KBM-7 (cell line): ENCODE measurements around the gene LRIG1.

Experiments used
- DNase-seq: peaks from one replicate; pipeline ENCODE4 v3.0.0-alpha.2; 2015
- in situ Hi-C: fragments of 300-500 bp; cut with MboI; formaldehyde crosslinking; loops from 2 replicates; pipeline ENCODE4 v1.14.3; 2020; ENCODE audit warnings: low sequenced_read_pairs, low pct_unique_long_range_greater_than_20kb, mixed read lengths

The LRIG1 gene

DNA sequence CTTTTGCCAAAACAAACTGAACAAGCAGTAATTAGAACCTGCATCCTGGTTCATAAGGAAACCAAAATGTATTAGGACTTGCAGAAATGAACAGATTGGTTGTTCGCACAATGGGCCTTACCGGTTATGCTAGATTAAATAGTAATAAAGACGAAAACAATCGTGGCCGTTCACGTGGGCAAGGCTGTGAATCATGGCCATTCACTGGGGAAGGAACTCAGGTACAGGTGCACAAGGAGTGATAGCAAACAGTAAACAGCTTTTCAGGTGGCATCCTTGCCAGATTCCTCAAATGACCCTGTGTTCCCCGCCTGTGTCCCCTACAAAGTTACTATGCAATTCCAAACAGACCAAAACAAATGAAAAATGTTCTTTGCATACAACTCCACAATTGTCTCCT is 8.2 kb downstream of the LRIG1 start:
- no peak for DNase-seq
- in situ Hi-C loops = no loop called here

DNA sequence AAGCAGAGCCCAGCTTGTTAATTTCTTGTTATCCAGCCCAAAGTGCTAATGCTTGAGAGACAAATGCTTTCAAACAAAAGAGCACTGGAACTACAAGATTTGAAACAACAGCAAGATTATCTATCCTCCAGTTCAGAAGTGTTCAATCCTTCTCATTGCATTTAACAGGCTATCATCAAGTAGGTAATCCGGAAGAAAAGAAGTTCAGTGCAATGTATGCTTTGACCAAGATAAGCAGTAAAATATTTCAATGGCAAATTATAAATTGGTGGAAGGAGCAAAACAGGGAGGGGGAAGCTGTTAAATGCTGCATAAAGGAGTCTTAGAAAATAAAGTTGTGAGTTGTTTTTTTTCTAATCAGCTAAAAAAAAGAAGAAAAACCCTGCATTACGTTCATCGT is 8.8 kb downstream of the LRIG1 start:
- in situ Hi-C loops = no loop called here
- no peak for DNase-seq

DNA sequence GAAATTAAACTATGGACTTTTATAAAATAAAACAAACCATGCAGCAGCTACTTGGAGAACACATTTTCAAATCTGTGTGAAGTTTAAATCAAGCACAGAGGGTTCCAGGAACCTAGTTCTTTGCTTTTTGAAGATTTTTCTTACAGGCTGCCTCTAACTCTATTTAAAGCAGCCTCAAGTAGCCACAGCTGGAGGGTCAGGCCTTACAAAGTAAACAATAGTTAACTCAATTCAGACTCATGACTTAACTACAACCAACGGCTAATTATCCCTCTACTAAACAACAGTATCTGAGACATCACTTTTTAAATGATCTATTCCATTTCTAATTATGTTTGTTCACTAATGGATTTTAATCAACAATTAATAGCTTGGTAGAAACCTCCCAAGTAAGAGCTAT is 9.8 kb downstream of the LRIG1 start:
- in situ Hi-C loops = no loop called here
- no peak for DNase-seq

DNA sequence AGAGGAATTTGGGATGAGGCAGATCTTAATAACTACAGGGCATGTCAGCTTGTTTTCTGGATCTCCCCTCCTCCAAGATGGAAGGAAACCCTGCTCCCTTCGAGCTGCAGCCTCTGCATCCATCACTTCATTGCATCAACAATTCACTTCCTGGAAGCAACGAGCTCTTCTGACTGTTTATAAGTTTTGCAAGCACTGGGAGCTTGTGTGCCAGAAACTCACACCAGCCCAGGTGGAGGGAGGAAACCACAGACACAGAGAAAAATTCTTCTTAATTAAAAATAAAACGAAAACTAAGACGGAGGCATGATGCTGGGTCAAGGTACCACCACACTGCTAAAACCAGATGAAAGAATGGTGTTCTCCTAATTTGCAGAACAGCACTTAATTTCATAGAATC is 10.6 kb downstream of the LRIG1 start:
- DNase-seq = no peak
- in situ Hi-C loops = no loop called here

DNA sequence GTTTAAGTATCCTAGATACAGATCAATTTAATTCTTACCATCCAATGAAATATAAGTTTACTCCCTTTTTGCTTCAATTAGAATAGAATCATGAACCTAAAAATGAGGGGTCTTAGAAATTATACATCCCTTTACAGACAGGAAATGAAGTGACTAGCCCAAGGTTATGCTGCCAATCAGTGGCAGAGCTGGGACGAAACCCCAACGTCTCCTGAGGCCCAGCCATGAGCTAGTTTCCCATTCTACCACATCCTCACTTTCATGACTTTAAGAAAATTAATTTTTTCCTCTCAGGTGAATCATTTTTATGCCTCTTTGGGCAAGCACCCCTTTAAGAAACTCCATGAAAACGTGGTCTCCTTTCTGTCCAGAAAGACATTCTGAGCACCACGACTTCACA is 11.2 kb downstream of the LRIG1 start:
- in situ Hi-C loops = no loop called here
- DNase-seq = no peak

DNA sequence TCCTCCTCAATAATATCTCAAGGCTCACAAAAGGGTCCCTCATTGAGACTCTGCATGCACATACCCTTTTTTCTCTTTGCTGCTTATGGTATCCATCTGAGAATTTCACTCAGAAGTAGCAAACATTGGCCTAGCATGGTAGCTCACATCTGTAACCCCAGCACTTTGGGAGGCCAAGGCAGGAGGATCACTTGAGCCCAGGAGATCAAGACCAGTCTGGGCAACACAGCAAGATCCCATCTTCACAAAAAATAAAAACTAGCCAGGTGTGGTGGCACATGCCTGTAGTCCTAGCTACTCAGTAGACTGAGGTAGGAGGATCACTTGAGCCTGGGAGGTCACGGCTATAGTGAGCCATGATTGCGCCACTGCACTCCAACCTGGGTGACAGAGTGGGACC is 11.7 kb downstream of the LRIG1 start:
- DNase-seq = no peak
- in situ Hi-C loops = no loop called here

DNA sequence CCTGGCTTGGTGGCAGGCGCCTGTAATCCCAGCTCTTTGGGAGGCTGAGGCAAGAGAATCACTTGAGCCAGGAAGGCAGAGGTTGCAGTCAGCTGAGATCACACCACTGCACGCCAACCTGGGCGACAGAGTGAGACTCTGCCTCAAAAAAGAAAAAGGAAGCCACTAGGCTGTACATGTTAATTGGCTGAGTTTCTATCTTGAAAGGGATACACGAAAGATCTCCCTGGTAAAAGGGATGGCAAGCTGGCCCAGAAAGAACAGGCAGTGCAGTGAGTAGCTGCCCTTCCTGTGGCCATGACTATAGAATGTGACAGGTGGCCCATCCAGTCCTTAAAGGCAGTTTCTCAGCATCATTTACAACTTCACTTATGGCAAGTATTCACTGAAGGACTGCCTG is 12.3 kb downstream of the LRIG1 start:
- no peak for DNase-seq
- in situ Hi-C loops = no loop called here

DNA sequence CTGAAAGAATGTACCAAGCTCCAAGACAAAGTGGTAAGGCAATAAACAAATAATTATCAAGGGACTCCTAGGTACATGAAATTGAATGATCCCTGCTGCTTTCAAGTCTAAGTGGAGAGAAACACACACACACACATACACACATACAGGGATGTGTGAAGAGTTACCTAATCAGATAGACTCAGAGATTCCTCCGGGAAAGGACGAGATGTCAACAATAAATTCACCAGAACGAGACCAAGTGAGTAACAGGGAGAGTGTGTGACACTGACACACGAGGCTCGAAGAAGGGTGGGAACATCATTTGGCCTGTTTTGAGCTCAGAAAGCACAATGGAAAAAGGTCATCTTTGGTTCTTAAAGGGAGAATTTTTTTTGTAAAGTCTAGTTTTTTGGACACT is 13.4 kb downstream of the LRIG1 start:
- in situ Hi-C loops = no loop called here

DNA sequence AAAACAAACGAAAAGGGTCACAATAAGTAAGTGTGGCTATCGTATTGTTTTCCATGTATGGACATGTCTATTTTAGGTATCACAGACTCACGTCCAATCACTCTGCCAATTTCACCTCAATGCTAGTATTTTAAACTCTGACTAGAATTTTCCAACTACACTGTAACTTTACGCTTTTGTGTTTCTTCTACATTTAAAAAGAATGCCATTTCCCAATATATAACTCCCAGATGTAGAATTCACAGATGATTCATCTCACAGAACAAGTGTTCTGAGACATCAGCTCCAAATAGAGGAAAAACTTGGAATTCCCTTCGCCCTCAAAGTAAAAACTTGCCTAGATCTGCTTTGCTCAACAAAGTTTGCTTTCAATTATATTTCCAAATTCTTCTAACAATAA is 14.2 kb downstream of the LRIG1 start:
- no peak for DNase-seq
- in situ Hi-C loops = no loop called here

More for the DNA sequence above, 13.4 kb downstream of the LRIG1 start:
- no peak for DNase-seq

DNA sequence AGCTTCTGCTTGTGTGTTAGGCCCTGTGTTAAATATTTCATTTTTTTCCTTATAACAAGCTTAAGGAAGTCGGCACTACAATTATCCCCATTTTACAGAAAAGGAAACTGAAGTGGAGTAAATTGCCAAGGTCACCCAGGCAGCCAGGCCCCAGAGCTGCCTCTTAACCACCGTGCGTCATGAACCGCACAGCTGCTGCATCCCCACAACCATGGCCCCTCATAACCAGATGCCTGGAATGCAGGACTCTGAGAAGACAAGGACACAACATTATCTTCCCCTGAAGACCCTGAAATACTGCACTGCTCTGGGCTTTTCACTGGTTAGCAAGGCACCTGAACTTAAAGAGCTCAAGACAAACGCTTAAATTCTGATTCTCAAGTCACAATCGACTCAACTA is 14.6 kb downstream of the LRIG1 start:
- DNase-seq = no peak
- in situ Hi-C loops = no loop called here

DNA sequence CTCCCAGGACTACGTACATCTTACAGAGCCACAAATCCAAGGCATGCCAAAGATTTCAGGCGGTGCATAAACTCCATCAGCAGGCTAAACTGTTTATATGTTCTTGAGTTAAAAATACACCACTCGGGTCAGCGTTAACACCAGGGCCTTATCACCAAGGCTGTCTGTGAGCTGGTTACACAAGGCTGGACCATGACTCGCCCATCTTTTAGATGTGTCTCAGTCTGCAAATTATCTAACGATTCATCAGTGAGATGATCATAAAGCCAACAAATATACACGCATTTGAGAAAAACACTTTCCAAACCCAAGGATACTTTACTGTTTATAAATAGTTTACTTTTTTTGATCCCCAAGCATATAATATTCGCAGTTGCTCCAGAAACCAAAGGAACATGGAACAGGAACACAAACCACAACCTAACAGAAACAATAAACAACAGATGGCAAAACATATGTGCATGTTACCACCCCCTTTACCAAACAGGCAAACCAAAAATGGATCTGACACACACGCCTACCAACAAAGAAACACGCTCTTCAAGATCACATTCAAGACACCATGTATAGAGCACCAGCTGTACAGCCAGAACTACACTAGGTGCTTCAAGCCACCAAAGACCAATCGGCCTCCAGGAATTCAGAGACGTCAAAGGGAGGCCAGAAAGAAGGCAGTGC is 15.4 kb downstream of the LRIG1 start:
- no peak for DNase-seq
- in situ Hi-C loops = no loop called here

DNA sequence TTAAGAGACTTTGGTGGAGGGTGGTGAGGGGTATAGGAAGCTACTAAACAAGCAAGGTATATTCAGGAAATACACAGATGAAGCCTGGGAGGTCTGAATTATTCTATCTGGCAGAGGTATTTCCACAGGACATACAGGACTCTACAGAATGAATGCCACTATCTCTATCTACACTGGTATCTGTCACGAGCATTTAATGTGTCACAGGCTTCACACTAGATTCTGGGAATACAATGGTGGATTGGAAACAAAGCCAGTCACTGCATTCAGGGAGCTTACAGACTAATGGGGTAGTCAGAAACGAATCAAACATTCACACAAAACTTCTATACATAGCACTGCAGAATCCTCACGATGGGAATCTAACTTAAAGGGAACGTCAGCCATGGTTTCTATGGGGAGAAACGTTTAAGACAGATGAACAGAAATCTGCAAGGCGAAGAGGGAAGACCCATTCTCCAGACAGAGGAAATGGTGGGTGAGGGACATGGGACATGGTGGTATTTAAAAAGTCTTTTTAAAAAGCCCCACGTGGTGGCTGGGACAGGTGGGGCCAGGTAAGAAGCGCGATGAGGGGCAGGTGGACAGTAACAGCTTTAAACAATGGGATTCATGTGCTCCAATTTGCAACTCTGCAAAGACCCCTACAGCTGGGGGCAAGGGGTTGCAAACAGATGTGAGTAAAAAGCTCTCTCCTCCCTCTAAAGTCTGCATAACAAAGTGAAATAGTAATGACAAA is 16.5 kb downstream of the LRIG1 start:
- in situ Hi-C loops = no loop called here
- DNase-seq = no peak

DNA sequence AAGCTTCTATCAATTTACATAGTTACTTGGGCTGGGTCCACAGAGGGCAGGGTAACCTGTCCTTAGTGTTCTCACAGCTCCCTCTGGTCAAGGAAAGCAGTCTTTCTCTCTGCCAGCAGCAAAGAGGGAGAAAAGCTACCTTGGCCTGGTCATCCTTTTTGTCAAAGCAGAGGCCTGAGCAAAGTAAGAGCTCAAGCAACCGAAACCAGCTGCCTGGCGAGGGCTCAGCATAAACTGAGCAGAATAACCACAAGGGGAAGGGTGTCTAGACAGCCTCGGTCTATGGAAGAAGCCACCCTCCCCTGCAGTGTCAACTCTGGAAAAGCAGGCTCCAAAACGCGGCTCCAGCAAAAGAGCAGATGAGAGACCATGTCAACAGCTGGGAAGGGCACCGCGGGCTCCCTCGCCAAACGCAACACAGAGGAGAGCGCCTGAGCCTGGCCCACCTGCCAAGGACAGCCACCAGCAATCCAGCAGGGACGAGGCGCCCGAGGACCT is 17.4 kb downstream of the LRIG1 start:
- DNase-seq = no peak
- in situ Hi-C loops = no loop called here

DNA sequence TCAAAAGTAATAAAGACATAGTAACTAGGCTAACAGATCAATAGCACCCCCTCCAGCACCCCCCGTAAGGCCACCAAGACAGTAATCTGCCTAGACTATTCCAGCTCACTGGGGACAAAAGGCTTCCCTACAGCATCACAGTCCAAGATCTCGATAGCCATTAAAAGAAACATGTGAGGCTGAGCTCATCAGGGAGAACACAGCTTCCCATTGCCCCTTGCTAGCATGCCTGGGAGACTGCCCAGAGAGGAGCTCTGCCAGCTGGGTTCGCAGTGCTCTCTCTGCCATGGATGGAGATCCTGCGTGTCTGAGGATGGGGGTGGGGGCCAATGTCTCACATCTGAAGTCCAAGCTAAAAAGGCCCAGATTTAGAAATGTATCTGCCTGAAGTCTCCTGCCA is 17.8 kb downstream of the LRIG1 start:
- in situ Hi-C loops = no loop called here
- no peak for DNase-seq

DNA sequence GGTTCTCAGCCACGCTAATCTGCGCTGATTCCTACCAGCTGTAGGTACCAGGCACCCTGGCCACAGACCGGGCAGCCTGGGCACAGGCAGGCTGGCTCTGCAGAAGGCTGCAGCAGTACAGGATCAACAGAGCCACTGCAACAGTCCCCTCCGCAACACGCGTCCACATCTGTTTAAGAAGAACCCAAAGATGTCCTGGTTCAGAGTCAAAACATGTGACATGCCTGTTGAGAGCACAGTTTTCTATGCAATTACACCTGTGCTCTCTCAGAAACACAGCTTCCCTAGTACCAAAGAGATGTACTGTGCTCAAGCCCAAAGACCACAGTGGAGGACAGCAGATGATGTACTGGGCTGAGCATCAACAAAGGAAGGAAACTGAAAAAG is 18.8 kb downstream of the LRIG1 start:
- DNase-seq = no peak
- in situ Hi-C loops = no loop called here

DNA sequence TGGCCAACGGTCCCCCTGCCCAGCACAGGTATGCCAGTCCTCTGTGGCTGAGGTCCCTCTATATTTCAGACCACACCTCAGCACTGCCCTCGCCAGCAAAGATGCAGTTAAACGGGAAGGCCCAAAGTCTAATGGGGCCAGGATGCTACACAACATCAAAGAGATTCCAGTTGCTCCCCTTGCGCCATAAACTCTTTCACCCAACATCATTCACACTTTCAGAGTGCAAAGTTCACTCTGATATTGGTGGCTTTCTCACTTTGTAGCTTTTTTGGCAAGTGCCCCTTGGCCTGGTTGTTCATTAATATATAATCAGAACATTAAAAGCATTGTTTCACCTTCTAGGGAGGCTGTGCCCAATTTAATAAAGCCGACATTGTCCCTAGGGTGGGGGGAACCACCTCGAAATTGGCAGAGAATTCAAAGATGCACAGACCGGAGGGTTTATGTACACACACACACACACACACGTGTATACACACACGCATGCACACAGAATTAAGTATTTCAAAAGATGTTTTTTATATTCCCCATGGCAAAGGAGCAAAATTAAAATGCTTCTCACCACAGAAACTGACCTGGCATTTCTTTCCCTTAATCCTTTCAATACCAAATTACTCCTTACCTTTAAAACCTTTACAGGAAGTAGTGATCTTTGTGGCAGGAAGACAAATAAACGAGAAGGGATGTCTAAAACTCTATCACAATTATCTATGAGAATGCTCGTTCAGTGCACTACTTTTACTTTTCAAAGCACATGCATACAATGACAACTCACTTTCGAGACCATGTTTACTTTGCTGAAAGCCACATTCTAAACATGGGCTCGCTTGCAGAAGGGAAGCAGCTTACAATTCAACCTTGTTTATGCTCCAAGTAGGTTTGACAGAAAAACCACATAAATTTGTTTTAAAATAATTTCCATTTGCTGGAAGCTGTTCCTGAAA is 19.5 kb downstream of the LRIG1 start:
- DNase-seq = no peak
- in situ Hi-C loops = no loop called here

DNA sequence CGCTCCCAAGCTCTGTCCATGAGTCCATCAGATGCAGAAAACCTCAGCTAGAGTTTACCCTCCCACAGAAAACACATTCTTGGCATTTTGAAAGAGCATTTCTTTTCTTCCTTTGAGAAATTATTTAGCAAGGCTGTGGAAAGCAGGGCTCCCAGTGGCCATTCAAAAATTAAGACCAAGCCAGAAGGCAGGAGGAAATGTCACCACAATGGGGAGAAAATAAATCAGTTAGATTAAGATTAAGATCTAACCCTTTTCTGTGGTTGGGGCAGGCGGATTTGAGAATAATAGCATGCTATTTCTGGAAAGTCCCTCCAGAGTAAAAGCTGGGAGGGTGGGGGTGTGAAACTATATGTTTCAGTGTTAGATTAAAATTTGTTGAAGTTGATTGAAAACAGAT is 20.2 kb downstream of the LRIG1 start:
- in situ Hi-C loops = no loop called here
- peak; percentile 57 for DNase-seq

DNA sequence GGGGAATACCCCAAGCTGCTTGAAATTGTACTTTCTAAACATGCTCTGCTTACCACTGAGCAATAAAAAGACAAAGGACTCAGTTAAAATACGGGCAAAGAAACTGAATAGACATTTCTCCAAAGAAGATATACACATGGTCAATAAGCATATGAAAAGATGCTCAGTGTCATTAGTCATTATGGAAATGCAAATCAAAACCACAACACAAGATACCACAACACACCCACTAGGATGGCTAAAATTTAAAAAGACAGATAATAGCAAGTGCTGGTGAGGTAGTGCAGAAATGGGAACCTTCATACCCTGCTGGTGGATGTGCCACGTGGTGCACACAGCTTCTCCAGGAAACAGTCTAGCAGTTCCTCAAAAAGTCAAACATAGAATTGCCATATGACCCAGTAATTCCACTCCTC is 21.3 kb downstream of the LRIG1 start:
- in situ Hi-C loops = no loop called here
- DNase-seq = peak; percentile 61

DNA sequence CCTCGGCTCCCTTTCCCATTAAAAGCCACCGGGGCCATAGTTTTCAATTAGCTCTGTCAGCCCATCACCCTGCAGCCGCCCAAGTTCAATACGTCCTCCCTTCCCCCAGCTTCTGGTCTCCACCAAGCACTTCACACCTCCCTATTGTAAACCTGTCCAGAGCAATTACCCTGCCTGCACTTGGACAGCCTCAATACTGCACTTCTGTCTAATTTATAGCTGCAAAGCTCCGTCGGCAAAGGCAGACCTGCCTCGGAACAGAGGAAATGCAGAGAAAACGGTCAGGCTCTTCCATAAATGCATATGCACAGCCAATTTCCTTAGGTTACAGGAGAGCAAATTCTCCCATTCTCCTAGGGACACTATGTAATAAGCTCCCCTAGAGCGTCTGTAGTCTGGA is 21.9 kb downstream of the LRIG1 start:
- in situ Hi-C loops = no loop called here
- no peak for DNase-seq

DNA sequence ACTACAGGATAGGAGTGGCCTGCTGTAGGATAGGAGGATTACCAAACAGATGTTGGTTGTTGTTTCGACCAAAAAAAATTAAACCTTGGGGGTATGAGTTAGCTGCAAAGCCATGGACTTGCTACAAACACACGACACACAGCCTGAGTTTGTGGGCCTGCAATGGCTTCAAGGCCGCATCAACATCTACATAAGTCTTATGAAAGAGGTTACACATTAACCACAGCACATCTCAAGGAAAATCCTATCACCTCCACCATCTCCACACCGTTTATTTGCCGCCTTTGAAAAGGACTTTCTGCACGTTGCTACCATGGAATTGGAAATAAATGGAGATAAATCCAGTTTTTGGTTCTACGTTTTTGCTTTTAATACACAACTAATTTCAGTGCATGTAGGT is 23.0 kb downstream of the LRIG1 start:
- DNase-seq = no peak
- in situ Hi-C loops = no loop called here
